MCF 10A (cell line): ENCODE results near the gene SUSD2. TPM values are rescaled to one million over a fixed set of nuclear protein-coding genes. Genes with fewer than 3 reads are reported as not detected.

Source experiments
- total RNA-seq: library from RNA; stranded (reverse); gene quantifications from 2 replicates; pipeline ENCODE4 v1.2.3, GENCODE V29; 2022

Gene SUSD2
- total RNA-seq, 1 experiment from 2014 or later: 32.8 TPM

Other genes with a start within 250 kb of the SUSD2 start
- gene GSTT2B, start 220.3 kb upstream of the SUSD2 start, total RNA-seq: 15.6 and 22.7 TPM in 2 replicates
- 2.1 and 2.5 TPM in 2 replicates for gene DDTL, start 214.6 kb upstream of the SUSD2 start, total RNA-seq
- 127 and 155 TPM in 2 replicates for gene DDT, start 207.0 kb upstream of the SUSD2 start, total RNA-seq
- not detected in 2 replicates for gene GSTT2, start 201.4 kb upstream of the SUSD2 start, total RNA-seq
- gene GSTT4, start 176.0 kb upstream of the SUSD2 start, total RNA-seq: not detected in 2 replicates
- 47.4 and 47.5 TPM in 2 replicates for gene CABIN1, start 170.2 kb upstream of the SUSD2 start, total RNA-seq
- gene GGT5, start 63.6 kb downstream of the SUSD2 start, total RNA-seq: 31.5 and 34.6 TPM in 2 replicates
- 48.7 and 60.4 TPM in 2 replicates for gene SPECC1L, start 89.3 kb downstream of the SUSD2 start, total RNA-seq
- gene ADORA2A, start 246.1 kb downstream of the SUSD2 start, total RNA-seq: 0.96 and 1.4 TPM in 2 replicates